ENCODE measurements around the gene SLC66A2. TPM values are rescaled to one million over a fixed set of nuclear protein-coding genes. Genes with fewer than 3 reads are reported as not detected.

Gene SLC66A2
- total RNA-seq, 4 donors from 2014 or later: 27.0 to 46.4 (median 41.5) TPM

- H3K9me3 ChIP-seq: peaks cover 0 to 30% (median 11%) of the 10 kb centered on the region in 4 donors
- intact Hi-C loops (cut with DNase I): no loop called here
- H3K36me3 ChIP-seq: peaks cover 5 to 56% (median 29%) of the 10 kb centered on the region in 4 donors
- H3K4me3 ChIP-seq: no peak overlapping the region
- no peaks in the 10 kb centered on the region for H3K27me3 ChIP-seq
- no peak for TF ChIP-seq POLR2AphosphoS5 (IDR thresholded peaks at IDR 0.05)
- TF ChIP-seq, protein P1, sequence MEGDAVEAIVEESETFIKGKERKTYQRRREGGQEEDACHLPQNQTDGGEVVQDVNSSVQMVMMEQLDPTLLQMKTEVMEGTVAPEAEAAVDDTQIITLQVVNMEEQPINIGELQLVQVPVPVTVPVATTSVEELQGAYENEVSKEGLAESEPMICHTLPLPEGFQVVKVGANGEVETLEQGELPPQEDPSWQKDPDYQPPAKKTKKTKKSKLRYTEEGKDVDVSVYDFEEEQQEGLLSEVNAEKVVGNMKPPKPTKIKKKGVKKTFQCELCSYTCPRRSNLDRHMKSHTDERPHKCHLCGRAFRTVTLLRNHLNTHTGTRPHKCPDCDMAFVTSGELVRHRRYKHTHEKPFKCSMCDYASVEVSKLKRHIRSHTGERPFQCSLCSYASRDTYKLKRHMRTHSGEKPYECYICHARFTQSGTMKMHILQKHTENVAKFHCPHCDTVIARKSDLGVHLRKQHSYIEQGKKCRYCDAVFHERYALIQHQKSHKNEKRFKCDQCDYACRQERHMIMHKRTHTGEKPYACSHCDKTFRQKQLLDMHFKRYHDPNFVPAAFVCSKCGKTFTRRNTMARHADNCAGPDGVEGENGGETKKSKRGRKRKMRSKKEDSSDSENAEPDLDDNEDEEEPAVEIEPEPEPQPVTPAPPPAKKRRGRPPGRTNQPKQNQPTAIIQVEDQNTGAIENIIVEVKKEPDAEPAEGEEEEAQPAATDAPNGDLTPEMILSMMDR (IDR thresholded peaks at IDR 0.05): no peak
- TF ChIP-seq POLR2A (IDR thresholded peaks at IDR 0.05; ENCODE audit: low read depth): no peak
- TF ChIP-seq EP300 (IDR thresholded peaks at IDR 0.05): no peak
- H3K27ac ChIP-seq (replicated peaks in 1 of 4): no peak overlapping the region
- peaks cover 3 to 17% (median 12%) of the 10 kb centered on the region in 4 donors for H3K4me1 ChIP-seq
- WGBS: 100% methylated on average over 3 of the region's 3 CpGs
- DNase-seq (ENCODE audit: extremely low spot score): no peak
These were observed 16.0 kb downstream of the SLC66A2 start for GRCh38 chr18:79935499-79935898.

- Histone ChIP-seq H3K27ac (replicated peaks in 1 of 4) (no peak overlapping the region), H3K4me1 (peaks cover 3 to 17% (median 12%) of the 10 kb centered on the region in 4 donors), H3K36me3 (peaks cover 4 to 52% (median 27%) of the 10 kb centered on the region in 4 donors), H3K9me3 (peaks cover 0 to 34% (median 13%) of the 10 kb centered on the region in 4 donors), H3K27me3 (no peaks in the 10 kb centered on the region), H3K4me3 (no peak overlapping the region)
- TF ChIP-seq, protein P1 (IDR thresholded peaks at IDR 0.05): no peak
- TF ChIP-seq POLR2AphosphoS5 (IDR thresholded peaks at IDR 0.05): no peak
- TF ChIP-seq POLR2A (IDR thresholded peaks at IDR 0.05; ENCODE audit: low read depth): no peak
- TF ChIP-seq EP300 (IDR thresholded peaks at IDR 0.05): no peak
- intact Hi-C loops (cut with DNase I): no loop called here
- WGBS: 89% methylated on average over 5 of the region's 5 CpGs
- no peak for DNase-seq (ENCODE audit: extremely low spot score)
These were observed 16.4 kb downstream of the SLC66A2 start for GRCh38 chr18:79935098-79935480.

- peaks cover 3 to 17% (median 12%) of the 10 kb centered on the region in 4 donors for H3K4me1 ChIP-seq
- no peaks in the 10 kb centered on the region for H3K27me3 ChIP-seq
- TF ChIP-seq EP300 (IDR thresholded peaks at IDR 0.05) (no peak), POLR2AphosphoS5 (IDR thresholded peaks at IDR 0.05) (no peak), POLR2A (IDR thresholded peaks at IDR 0.05; ENCODE audit: low read depth) (no peak)
- TF ChIP-seq, protein P1 (IDR thresholded peaks at IDR 0.05): no peak
- WGBS: 75% methylated on average over 8 of the region's 8 CpGs
- peaks cover 5 to 52% (median 29%) of the 10 kb centered on the region in 4 donors for H3K36me3 ChIP-seq
- DNase-seq (ENCODE audit: extremely low spot score): no peak
- H3K9me3 ChIP-seq: peaks cover 3 to 40% (median 19%) of the 10 kb centered on the region in 4 donors
- intact Hi-C loops (cut with DNase I): no loop called here
- no peak overlapping the region for H3K4me3 ChIP-seq
- no peak overlapping the region for H3K27ac ChIP-seq (replicated peaks in 1 of 4)
These were observed 16.9 kb downstream of the SLC66A2 start for GRCh38 chr18:79934311-79935097.

- TF ChIP-seq, protein P1 (IDR thresholded peaks at IDR 0.05): no peak
- no peak for TF ChIP-seq POLR2A (IDR thresholded peaks at IDR 0.05; ENCODE audit: low read depth)
- no peak for TF ChIP-seq EP300 (IDR thresholded peaks at IDR 0.05)
- TF ChIP-seq POLR2AphosphoS5 (IDR thresholded peaks at IDR 0.05): no peak
- H3K4me3 ChIP-seq: no peak overlapping the region
- no peak overlapping the region for H3K27ac ChIP-seq (replicated peaks in 1 of 4)
- peaks cover 1 to 11% (median 7%) of the 10 kb centered on the region in 4 donors for H3K4me1 ChIP-seq
- no peaks in the 10 kb centered on the region for H3K27me3 ChIP-seq
- H3K36me3 ChIP-seq: peaks cover 10 to 59% (median 37%) of the 10 kb centered on the region in 4 donors
- DNase-seq (ENCODE audit: extremely low spot score): no peak
- WGBS: 81% methylated on average over 10 of the region's 10 CpGs
- peaks cover 3 to 48% (median 26%) of the 10 kb centered on the region in 4 donors for H3K9me3 ChIP-seq
- intact Hi-C loops (cut with DNase I): no loop called here
These were observed 17.7 kb downstream of the SLC66A2 start for GRCh38 chr18:79933765-79934164.

Data from esophagus muscularis mucosa (tissue), 4 donors.